GM12865 (cell line): Measurements from ENCODE around the gene NOP14.

ENCODE experiments used
- DNase-seq: peaks from one replicate; pipeline ENCODE4 v3.0.0; 2010; ENCODE audit warnings: low read depth
- H3K4me3 ChIP-seq: 2 replicates; pipeline ENCODE4 v1.5.1; 2011; ENCODE audit warnings: mild to moderate bottlenecking, low read depth, low read length, control low read depth
- TF ChIP-seq, protein P1 (sequence below): IDR thresholded peaks from 2 replicates; pipeline ENCODE4 v1.5.1; 2011; ENCODE audit warnings: low read length, control low read depth, low read depth, inconsistent platforms; ENCODE audit not compliant: insufficient read depth; ENCODE audit errors: missing control alignments

NOP14 gene

DNA sequence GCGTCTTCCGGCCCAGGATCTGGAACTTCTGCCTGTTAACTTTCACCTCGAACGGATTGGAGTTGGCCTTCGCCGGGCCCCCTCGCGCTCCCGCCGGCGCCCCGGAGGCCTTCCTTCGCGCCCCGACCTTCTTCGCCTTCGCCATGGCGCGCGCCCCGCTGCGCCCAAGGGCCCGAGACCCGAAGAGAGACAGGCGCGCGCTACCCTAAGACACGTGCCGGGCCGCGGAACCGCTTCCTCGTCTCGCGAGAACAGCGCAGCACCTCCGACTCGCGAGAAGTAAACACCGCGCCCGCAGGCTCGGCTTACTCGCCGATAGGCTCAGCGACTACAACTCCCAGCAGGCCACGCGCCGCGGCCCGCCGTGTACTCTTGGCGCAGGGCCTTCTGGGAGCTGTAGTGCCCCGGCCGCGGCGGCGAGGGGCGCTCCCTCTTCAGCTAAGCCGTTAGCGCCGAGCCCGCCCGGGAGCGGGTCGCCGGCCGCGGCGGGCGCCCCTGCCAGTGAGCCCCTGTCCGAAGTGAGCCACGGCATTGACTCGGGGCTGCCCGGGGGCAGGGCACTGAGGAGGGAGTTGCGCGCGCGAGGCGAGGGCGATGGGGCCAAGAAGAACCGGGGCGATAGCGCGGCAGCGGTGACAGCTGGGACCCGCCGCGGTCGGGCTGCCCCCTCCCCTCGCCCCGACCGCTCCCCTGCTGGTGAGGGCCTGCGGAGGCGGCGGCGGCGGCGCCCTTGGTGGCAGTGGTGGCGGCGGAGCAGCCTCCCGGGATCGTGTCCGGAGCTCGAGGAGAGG, at the start of gene NOP14, which contains the start of gene GRK4:
Gene NOP14 (minus strand): TSS at position 232 of the 791 bp plus-strand sequence. CDS start 87 bp downstream, at position 145.
Gene GRK4 (plus strand): TSS at position 397 of the 791 bp plus-strand sequence. CDS start 500 bp downstream, outside the sequence.
- DNase-seq: peak; percentile 99
- peak within 1 kb of the TSS; percentile 74 for H3K4me3 ChIP-seq
- TF ChIP-seq, protein P1, sequence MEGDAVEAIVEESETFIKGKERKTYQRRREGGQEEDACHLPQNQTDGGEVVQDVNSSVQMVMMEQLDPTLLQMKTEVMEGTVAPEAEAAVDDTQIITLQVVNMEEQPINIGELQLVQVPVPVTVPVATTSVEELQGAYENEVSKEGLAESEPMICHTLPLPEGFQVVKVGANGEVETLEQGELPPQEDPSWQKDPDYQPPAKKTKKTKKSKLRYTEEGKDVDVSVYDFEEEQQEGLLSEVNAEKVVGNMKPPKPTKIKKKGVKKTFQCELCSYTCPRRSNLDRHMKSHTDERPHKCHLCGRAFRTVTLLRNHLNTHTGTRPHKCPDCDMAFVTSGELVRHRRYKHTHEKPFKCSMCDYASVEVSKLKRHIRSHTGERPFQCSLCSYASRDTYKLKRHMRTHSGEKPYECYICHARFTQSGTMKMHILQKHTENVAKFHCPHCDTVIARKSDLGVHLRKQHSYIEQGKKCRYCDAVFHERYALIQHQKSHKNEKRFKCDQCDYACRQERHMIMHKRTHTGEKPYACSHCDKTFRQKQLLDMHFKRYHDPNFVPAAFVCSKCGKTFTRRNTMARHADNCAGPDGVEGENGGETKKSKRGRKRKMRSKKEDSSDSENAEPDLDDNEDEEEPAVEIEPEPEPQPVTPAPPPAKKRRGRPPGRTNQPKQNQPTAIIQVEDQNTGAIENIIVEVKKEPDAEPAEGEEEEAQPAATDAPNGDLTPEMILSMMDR: peak; percentile 9

- H3K4me3 ChIP-seq: no peak overlapping the region
- TF ChIP-seq, protein P1: no peak
- DNase-seq: no peak
Observed at GRCh38 chr4:3011456-3012220, 48.4 kb upstream of the NOP14 start.

DNA sequence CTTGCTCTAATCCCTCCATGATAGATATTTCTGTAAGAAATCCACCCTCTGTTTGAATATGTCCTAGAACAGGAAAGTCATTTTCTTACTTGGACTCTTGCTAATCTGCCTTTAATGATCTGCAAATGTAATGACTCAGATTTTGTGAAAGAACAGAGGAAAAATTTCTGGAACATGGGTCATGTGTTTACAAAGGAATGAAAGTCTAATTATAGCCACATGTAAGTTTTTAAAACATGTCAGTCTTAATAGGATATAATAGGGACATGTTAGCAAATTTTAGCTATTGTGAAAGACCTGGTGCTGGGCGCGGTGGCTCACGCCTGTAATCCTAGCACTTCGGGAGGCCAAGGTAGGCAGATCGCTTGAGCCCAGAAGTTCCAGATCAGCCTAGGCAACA, 47.8 kb upstream of the NOP14 start:
- H3K4me3 ChIP-seq: no peak overlapping the region
- DNase-seq: no peak
- TF ChIP-seq, protein P1: no peak

DNA sequence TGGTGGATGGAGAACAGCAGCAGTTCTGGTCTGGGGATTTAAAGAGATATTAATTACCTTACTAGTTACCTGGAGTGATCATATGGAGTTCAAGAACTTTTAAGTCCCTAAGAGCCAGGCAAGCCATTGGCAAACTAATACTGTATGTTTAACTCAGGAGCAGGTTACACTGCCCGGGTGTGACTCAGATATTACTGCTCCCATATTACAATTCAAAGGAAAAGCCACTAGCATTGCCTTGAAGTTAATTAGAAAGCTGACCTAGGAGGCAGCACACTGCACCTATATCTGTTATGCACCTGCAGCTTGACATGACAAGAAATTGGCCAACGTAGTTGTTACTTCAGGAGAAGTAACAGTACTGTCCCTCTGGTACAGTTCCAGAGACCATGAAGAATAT, 47.4 kb upstream of the NOP14 start:
- no peak overlapping the region for H3K4me3 ChIP-seq
- DNase-seq: no peak
- TF ChIP-seq, protein P1: no peak

DNA sequence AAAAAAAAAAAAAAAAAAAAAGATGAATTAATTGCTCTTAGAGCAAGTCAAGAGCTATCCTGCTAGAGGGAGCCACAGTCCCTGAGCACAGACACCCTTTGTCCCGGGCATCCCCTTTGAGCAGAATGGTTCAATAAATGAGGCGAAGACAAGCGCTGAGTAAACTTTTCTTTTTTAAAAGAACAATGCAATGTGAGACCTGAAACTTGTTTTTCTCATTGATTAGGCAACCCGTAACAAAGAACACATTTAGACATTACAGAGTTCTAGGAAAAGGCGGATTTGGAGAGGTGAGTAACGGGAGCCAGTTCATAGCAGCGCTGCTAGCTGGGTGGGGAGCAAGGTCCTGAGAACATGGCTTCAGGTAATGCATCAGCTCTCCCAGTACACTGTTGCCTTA, 46.2 kb upstream of the NOP14 start:
- DNase-seq: peak; percentile 78
- TF ChIP-seq, protein P1: peak; percentile 26
- no peak overlapping the region for H3K4me3 ChIP-seq

DNA sequence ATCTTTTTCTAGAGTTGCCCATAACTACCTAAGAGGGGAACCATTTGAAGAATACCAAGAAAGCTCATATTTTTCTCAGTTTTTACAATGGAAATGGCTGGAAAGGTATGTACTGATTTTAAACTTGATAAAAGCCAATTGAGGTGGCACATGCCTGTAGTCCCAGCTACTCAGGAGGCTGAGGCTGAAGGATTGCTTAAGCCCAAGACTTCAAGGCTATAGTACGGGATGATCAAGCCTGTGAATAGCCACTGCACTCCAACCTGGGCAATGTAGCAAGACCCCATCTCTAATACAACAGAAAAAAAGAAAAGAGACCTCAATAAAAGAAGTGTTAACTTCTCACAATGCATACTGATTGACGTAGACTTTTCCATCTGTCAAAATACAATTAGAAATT, 44.5 kb upstream of the NOP14 start:
- TF ChIP-seq, protein P1: no peak
- no peak for DNase-seq
- H3K4me3 ChIP-seq: no peak overlapping the region
